Measurements from ENCODE around the gene UBE2Q2.

Gene UBE2Q2

GRCh38 chr15:75923756-75924155 lies 80.5 kb downstream of the UBE2Q2 start:
- no peak for DNase-seq (ENCODE audit: low read depth, low spot score)

- DNase-seq (ENCODE audit: low read depth, low spot score) = no peak
These were observed 81.3 kb downstream of the UBE2Q2 start for GRCh38 chr15:75924576-75924975.

GRCh38 chr15:75925440-75925839 lies 82.2 kb downstream of the UBE2Q2 start:
- DNase-seq (ENCODE audit: low read depth, low spot score) = no peak

GRCh38 chr15:75926931-75927330 lies 83.7 kb downstream of the UBE2Q2 start:
- DNase-seq (ENCODE audit: low read depth, low spot score) = no peak

- DNase-seq (ENCODE audit: low read depth, low spot score) = no peak
These were observed 84.4 kb downstream of the UBE2Q2 start for GRCh38 chr15:75927601-75928000.

- no peak for DNase-seq (ENCODE audit: low read depth, low spot score)
These were observed 85.7 kb downstream of the UBE2Q2 start for GRCh38 chr15:75928680-75929608.

GRCh38 chr15:75929799-75930565 lies 86.7 kb downstream of the UBE2Q2 start:
- no peak for DNase-seq (ENCODE audit: low read depth, low spot score)

GRCh38 chr15:75930866-75931265 lies 87.6 kb downstream of the UBE2Q2 start:
- DNase-seq (ENCODE audit: low read depth, low spot score) = no peak

- DNase-seq (ENCODE audit: low read depth, low spot score) = no peak
These were observed 99.2 kb downstream of the UBE2Q2 start for GRCh38 chr15:75942464-75942863.

GRCh38 chr15:75943246-75943645 lies 100.0 kb downstream of the UBE2Q2 start:
- no peak for DNase-seq (ENCODE audit: low read depth, low spot score)

- DNase-seq (ENCODE audit: low read depth, low spot score) = no peak
These were observed 100.5 kb downstream of the UBE2Q2 start for GRCh38 chr15:75943713-75944215.

GRCh38 chr15:75945953-75946352 lies 102.7 kb downstream of the UBE2Q2 start:
- no peak for DNase-seq (ENCODE audit: low read depth, low spot score)

GRCh38 chr15:75947092-75947491 lies 103.8 kb downstream of the UBE2Q2 start:
- DNase-seq (ENCODE audit: low read depth, low spot score) = no peak

GRCh38 chr15:75948761-75949296 lies 105.6 kb downstream of the UBE2Q2 start:
- DNase-seq (ENCODE audit: low read depth, low spot score) = no peak
